H54 (cell line): ENCODE measurements around the gene C21orf58.

ENCODE experiments used
- DNase-seq: peaks from one replicate; pipeline ENCODE4 v3.0.0; 2011; ENCODE audit warnings: low spot score, mixed read lengths; ENCODE audit not compliant: insufficient read length
- FAIRE-seq: peaks from 3 replicates; lab custom pipeline; 2011; peaks lifted over from hg19 to GRCh38; lab: Jason Lieb, UNC
- POLR2A ChIP-seq: IDR thresholded peaks from 2 replicates; pipeline ENCODE4 v1.6.1; 2011; ENCODE audit warnings: low read depth, mild to moderate bottlenecking, low read length

The C21orf58 gene

DNA sequence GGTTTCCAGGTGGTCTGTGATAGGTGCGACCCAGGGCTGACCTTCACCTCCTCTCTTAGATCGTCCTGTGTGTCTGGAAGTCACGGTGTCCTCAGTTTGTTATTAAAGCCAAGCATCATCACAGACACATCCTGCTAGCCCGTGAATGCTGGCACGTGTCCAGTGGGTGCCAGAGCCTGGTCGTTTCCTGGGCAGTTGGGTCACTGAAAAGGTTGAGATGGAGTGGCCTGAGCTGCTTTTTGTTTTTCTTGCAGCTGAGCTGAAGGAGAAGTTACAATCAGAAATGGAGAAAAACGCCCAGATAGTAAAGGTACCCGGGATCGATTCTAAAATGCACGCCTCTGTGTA lies 23.5 kb upstream of the C21orf58 start:
- DNase-seq (no peak), FAIRE-seq (no peak)
- no peak for TF ChIP-seq POLR2A

DNA sequence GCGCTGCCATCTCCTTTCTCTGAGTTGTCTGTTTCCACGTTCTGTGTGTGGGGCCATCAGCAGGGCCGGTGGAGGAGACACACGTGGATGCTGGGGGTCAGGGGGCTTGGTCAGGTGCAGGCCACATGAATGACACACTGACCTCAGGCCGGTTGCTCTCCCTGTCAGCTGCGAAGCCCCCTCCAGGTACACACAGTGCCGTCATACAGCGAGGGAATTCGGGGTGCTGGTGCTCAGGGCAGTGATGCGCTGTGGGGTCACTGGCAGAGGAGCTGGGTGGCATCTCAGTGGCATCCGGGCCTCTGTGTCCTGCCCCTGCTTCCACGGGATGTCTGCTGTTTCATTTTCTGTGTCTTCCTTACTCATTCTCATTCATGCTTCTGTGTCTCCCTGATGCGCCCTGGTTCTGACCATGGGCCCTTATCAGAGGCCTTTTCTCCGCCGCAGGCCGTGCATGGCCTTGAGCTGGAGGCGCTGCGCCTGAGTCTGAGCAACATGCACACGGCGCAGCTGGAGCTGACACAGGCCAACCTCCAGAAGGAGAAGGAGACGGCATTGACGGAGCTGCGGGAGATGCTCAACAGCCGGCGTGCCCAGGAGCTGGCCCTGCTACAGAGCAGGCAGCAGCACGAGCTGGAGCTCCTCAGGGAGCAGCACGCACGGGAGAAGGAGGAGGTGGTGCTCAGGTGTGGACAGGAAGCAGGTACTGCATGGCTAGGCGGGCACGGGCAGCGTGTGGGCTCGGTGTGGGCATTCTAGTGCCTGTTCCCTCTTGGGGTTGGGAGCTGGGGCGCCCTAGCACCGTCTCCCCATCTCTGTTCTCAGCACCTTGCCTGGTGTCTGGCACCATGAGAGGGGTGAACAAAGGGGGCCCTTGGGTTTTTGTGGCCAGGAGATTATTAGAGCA lies 22.9 kb upstream of the C21orf58 start:
- DNase-seq: no peak
- FAIRE-seq: no peak
- no peak for TF ChIP-seq POLR2A

DNA sequence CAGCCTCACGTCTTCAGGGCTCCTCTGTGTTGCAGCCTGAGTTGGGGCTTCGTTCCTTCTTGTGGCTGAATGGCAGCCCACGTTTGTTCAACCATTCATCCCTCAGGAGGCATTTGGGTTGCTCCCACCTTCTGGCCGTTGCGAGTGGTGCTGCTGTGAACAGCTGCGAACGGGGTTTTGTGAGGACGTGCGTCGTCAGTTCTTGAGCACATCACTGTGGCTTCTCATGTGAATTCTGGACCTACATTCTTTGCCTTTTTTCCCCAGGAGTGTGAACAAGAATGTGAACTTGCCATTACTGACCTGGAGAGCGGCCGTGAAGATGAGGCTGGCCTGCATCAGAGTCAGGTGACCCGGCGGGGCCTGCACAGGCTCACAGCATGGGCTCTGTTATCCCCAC lies 22.2 kb upstream of the C21orf58 start:
- no peak for DNase-seq
- TF ChIP-seq POLR2A: no peak
- no peak for FAIRE-seq

DNA sequence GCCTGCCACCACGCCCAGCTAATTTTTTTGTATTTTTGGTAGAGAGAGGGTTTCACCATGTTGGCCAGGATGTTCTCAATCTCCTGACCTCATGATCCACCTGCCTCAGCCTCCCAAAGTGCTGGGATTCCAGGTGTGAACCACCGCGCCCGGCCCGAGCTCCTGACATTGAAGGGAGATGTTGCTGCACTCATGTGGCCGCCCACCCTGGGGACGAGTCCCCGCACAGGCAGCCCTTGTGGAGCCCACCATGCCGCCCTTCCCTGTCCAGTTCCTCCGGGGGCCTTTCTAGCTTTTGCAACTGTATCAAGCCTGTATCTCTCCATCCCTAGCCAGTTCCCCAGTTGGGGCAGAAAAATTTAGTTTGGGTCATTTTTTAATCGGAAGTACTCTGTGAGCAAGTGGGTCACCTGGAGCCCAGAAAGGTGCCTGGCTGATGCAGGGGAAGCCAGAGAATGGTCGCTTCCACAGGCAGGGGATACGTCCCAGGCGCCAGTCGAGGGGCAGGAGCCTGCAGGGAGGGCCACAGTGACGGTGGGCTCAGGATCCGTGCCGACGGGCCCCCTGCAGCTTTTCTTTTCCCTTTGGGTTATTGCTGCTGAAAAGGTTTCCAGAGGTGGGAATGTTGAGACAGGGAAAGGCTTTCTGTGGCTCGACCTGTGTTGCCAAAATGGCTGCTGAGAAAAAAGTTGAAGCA lies 20.7 kb upstream of the C21orf58 start:
- TF ChIP-seq POLR2A: no peak
- DNase-seq (no peak), FAIRE-seq (no peak)

DNA sequence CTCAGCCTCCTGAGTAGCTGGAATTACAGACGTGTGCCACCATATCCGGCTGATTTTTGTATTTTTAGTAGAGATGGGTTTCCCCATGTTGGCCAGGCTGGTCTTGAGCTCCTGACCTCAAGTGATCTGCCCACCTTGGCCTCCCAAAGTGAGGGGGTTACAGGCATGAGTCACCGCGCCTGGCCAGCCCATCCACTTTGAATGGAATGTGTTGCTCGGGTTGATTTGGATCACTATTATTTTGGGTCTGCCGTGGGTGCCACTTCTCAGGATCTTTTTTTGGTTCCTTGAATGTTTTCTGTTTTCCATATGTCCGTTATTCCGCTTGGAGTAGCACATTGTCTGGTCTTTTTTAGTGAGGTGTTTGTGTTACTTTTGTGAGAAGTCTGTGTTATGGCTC lies 17.3 kb upstream of the C21orf58 start:
- no peak for TF ChIP-seq POLR2A
- FAIRE-seq (no peak), DNase-seq (no peak)

DNA sequence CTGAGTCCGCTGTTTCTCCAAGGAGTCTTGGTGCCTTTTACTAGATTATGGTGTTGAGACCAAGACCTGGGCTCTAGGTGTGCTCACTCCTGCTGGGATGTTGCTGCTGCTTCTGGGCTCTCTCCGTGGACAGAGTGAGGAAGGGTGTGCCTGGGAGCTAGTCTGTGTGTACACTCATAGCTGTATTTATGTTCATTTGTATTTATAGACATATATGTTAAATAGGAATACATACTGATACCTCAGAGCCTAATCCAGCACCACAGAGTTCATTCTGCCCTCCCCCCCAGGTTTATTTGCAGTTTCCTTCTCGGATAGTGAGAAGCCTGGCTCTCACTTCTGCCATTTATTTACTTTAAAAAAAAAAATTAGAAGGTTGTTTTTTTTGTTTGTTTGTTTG lies 12.9 kb upstream of the C21orf58 start:
- DNase-seq (no peak), FAIRE-seq (no peak)
- no peak for TF ChIP-seq POLR2A

DNA sequence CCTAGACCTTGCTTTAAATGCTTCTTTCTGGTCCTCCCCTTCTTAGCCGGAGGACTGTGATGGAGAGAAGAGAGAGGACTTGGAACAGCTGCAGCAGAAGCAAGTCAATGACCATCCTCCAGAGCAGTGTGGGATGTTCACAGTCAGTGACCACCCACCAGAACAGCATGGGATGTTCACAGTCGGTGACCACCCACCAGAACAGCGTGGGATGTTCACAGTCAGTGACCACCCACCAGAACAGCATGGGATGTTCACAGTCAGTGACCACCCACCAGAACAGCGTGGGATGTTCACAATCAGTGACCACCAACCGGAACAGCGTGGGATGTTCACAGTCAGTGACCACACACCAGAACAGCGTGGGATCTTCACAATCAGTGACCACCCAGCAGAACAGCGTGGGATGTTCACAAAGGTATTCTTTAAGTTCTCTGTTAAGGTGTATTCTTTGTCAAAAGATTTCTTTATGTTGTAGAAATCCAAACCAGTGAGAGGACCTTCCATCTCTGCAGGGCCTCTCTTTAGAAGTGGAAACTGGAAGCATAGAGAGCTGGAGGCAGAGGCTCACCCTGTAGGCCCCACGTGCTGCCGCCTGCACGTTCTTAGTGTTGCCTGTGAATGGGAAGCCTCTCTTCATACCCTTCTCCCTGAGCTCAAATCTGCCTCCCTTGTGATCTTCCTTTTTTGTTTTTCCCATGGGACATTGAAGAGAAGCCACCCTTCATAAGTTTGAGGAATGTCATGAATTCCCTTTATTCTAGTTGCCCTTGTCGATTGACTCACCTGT lies 10.9 kb upstream of the C21orf58 start:
- no peak for TF ChIP-seq POLR2A
- DNase-seq (no peak), FAIRE-seq (no peak)

DNA sequence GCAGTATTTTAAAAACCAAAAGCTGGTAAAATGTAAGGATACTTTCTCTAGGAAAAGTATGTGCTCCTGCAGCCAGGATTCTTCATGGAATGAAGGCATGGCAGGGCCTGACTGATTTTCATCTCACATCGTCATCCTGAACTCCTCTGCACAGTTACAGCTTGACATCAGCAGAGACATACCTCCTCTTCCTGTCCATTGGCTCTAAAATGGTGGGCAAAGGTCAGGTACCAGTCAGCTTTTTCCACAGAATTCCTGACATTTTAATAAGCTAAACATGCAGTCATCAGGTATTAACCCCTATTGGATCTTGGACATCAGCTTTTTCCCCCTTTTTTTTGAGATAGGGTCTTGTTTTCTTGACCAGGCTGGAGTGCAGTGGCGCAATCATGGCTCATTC lies 6.1 kb upstream of the C21orf58 start:
- DNase-seq: no peak
- no peak for TF ChIP-seq POLR2A
- FAIRE-seq: no peak

DNA sequence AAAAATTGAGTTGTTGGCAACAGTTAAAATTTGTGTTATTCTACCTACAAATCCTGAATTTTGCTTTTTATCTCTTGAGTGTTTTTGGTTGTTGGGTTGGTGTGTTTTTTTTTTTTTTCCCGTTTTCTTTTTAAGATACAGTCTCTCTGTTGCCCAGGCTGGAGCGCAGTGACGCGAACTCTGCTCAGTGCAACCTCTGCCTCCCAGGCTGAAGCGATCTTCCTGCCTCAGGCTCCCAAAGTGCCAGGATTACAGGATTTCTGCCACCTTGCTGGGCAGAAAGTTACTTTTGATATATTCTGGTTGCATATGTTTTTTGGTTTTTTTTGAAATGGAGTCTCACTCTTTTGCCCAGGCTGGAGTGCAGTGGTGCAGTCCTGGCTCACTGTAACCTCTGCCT lies 4.5 kb upstream of the C21orf58 start:
- no peak for FAIRE-seq

DNA sequence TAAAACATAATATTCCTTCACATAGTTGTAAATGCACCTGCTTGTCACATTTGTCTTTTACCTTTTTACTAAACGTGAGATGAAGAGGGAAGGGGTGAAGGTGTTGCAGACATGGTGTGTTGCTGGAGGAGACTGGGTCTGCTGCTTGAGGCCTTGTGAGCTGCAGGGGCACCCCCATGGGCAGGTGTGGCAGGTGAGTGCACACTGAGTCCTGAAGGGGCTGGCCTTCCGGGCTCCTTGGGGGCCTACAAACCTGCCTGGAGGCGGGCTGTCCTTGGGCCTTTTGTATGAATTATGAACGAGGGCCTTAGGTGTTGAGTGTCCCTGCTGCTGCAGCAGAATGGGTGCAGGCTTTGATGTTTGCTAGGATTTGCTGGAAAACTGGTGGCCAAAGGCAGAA lies 4.0 kb upstream of the C21orf58 start:
- FAIRE-seq (no peak), DNase-seq (no peak)
- TF ChIP-seq POLR2A: no peak

More for the DNA sequence above, 4.5 kb upstream of the C21orf58 start:
- no peak for DNase-seq
- no peak for TF ChIP-seq POLR2A

DNA sequence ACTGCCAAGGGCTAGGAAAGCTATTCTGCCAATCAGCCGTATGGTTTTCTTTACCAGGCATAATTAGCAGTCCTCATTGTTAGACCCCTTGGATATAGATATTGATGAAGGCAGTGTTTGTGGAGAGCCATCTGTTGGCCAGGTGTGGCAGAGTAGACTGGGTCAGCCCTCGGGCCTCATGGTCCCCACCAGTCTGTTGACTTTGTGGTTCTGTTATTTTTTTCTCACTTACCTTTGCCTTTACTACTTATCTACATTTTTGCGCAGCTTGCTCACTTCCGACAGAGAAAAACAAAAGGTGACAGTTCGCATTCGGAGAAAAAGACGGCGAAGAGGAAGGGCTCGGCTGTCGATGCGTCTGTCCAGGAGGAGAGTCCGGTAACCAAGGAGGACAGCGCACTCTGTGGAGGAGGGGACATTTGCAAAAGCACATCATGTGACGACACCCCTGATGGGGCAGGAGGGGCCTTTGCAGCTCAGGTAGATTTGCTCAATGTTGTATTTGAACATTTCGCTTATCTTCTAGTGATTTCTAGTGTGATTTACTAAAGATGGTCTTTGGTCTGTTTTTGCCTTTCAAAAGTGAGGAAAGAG lies 2.5 kb upstream of the C21orf58 start:
- FAIRE-seq (no peak), DNase-seq (no peak)
- no peak for TF ChIP-seq POLR2A

DNA sequence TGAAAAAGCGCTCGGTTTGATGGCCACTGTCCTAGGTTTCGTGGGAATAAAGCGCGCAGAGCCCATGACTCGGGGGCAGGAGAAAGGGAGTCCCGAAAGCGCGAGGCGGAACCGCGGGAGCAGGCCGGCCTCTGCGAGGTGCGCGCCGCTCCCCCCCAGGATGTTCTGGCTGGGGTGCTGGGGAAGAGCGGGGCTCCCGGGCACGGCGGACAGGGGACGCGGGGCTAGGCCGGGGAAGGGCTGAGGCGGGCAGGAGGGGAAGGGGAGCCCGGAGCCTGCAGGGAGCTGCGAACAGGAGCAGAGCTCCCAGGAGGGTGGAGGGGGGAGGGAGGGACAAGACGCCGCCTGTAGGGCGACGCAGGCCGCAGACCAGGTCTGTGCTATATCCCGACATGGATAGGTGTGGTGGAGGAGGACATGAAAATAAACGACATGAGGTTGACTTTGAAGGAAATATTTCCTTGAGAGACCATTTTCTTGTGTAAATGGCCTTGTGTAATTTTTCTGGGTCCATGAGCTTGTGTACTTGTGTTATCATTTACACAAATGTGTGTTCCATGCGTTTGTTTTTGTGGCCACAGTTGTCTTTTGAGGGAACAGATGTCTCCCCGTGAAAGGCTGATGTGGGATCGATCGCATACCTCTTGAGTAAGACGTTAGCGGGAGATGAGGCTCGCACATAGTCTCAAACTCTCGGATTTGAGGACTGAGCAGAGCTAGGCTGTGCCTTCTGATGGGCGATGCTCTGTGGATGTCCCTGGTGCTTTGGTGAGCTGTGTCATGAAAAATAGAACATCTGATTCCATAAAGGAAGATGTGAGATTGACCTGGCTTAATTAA lies 1.6 kb upstream of the C21orf58 start:
- DNase-seq (peak; percentile 64), FAIRE-seq (no peak)
- peak; percentile 51; the same call in 1 of the 2 replicates for TF ChIP-seq POLR2A
